Activated CD4-positive, alpha-beta T cell treated with anti-CD3 and anti-CD28 coated beads, Interleukin-2, amount 10 ng/mL, durations not matched to agents 24 days and 14 days (primary cell): ENCODE measurements around the gene STRN. TPM values are rescaled to one million over a fixed set of nuclear protein-coding genes. Genes with fewer than 3 reads are reported as not detected.

Experiments used
- DNase-seq: peaks from one replicate; pipeline ENCODE4 v3.0.0; 2022
- H3K27ac Mint-ChIP-seq: one replicate; pipeline ENCODE4 v1.8.0; 2022; ENCODE audit warnings: mild to moderate bottlenecking, mixed read lengths
- H3K27me3 Mint-ChIP-seq: one replicate; pipeline ENCODE4 v1.8.0; 2022; ENCODE audit warnings: mixed read lengths
- H3K36me3 Mint-ChIP-seq: one replicate; pipeline ENCODE4 v1.8.0; 2022; ENCODE audit warnings: low read depth, mild to moderate bottlenecking, mixed read lengths
- H3K4me1 Mint-ChIP-seq: one replicate; pipeline ENCODE4 v1.8.0; 2021; ENCODE audit warnings: mixed read lengths
- H3K4me3 Mint-ChIP-seq: one replicate; pipeline ENCODE4 v1.8.0; 2022; ENCODE audit warnings: mild to moderate bottlenecking, moderate library complexity, mixed read lengths
- H3K9me3 Mint-ChIP-seq: one replicate; pipeline ENCODE4 v1.8.0; 2021; ENCODE audit warnings: mixed read lengths
- intact Hi-C: fragments of 100-400 bp; cut with micrococcal nuclease; formaldehyde crosslinking; loops from one replicate; pipeline ENCODE4 v1.15.1; 2023
- total RNA-seq: library from RNA; stranded (reverse); gene quantifications from 2 replicates; pipeline ENCODE4 v1.2.3, GENCODE V29; 2022

STRN gene
- total RNA-seq, 1 donor from 2014 or later, result 27.0 TPM

- Mint-ChIP-seq H3K4me3 (no peak overlapping the region), H3K27ac (no peak overlapping the region), H3K27me3 (no peaks in the 10 kb centered on the region), H3K36me3 (peaks cover 65% of the 10 kb centered on the region), H3K4me1 (no peaks in the 10 kb centered on the region), H3K9me3 (peaks cover 10% of the 10 kb centered on the region)
- intact Hi-C loops, result no loop called here
- no peak for DNase-seq
Measured at GRCh38 chr2:36871068-36871707, 95.1 kb downstream of the STRN start.

GRCh38 chr2:36869606-36870005 lies 96.7 kb downstream of the STRN start:
- Mint-ChIP-seq H3K36me3 (peaks cover 63% of the 10 kb centered on the region), H3K9me3 (peaks cover 10% of the 10 kb centered on the region), H3K27me3 (no peaks in the 10 kb centered on the region), H3K27ac (no peak overlapping the region), H3K4me3 (no peak overlapping the region), H3K4me1 (no peaks in the 10 kb centered on the region)
- intact Hi-C loops, result no loop called here
- no peak for DNase-seq

- peaks cover 64% of the 10 kb centered on the region for H3K36me3 Mint-ChIP-seq
Measured at GRCh38 chr2:36861896-36862295, 104.4 kb downstream of the STRN start.

GRCh38 chr2:36859366-36859792 lies 107.0 kb downstream of the STRN start:
- Mint-ChIP-seq H3K36me3 (peaks cover 53% of the 10 kb centered on the region), H3K27me3 (no peaks in the 10 kb centered on the region), H3K4me1 (peaks cover 19% of the 10 kb centered on the region), H3K9me3 (peaks cover 3% of the 10 kb centered on the region), H3K27ac (peak overlapping the region; percentile 17), H3K4me3 (no peak overlapping the region)
- intact Hi-C loops, result no loop called here
- no peak for DNase-seq

More at GRCh38 chr2:36861896-36862295, 104.4 kb downstream of the STRN start:
- no peak for DNase-seq
- Mint-ChIP-seq H3K9me3 (peaks cover 7% of the 10 kb centered on the region), H3K4me1 (peaks cover 19% of the 10 kb centered on the region), H3K4me3 (no peak overlapping the region), H3K27me3 (no peaks in the 10 kb centered on the region), H3K27ac (no peak overlapping the region)
- intact Hi-C loops, result no loop called here

GRCh38 chr2:36858551-36859365 lies 107.6 kb downstream of the STRN start:
- Mint-ChIP-seq H3K27ac (peak overlapping the region; percentile 27), H3K4me3 (no peak overlapping the region)

GRCh38 chr2:36857713-36858112 lies 108.6 kb downstream of the STRN start:
- Mint-ChIP-seq H3K36me3 (peaks cover 43% of the 10 kb centered on the region), H3K4me3 (no peak overlapping the region), H3K27ac (no peak overlapping the region), H3K27me3 (no peaks in the 10 kb centered on the region), H3K9me3 (peaks cover 3% of the 10 kb centered on the region), H3K4me1 (peaks cover 19% of the 10 kb centered on the region)
- no peak for DNase-seq
- intact Hi-C loops, result no loop called here

More at GRCh38 chr2:36858551-36859365, 107.6 kb downstream of the STRN start:
- Mint-ChIP-seq H3K27me3 (no peaks in the 10 kb centered on the region), H3K9me3 (peaks cover 3% of the 10 kb centered on the region), H3K4me1 (peaks cover 19% of the 10 kb centered on the region), H3K36me3 (peaks cover 52% of the 10 kb centered on the region)
- intact Hi-C loops, result no loop called here
- no peak for DNase-seq

- H3K27ac Mint-ChIP-seq, result no peak overlapping the region
- DNase-seq, result no peak
- no peaks in the 10 kb centered on the region for H3K9me3 Mint-ChIP-seq
- peaks cover 39% of the 10 kb centered on the region for H3K36me3 Mint-ChIP-seq
- no peak overlapping the region for H3K4me3 Mint-ChIP-seq
- H3K4me1 Mint-ChIP-seq, result peaks cover 19% of the 10 kb centered on the region
- intact Hi-C loops, result no loop called here
- no peaks in the 10 kb centered on the region for H3K27me3 Mint-ChIP-seq
Measured at GRCh38 chr2:36855429-36855828, 110.9 kb downstream of the STRN start.

- H3K4me3 Mint-ChIP-seq, result no peak overlapping the region
- peaks cover 11% of the 10 kb centered on the region for H3K4me1 Mint-ChIP-seq
- no peaks in the 10 kb centered on the region for H3K27me3 Mint-ChIP-seq
- intact Hi-C loops, result no loop called here
- no peak for DNase-seq
- H3K9me3 Mint-ChIP-seq, result no peaks in the 10 kb centered on the region
- peaks cover 39% of the 10 kb centered on the region for H3K36me3 Mint-ChIP-seq
- no peak overlapping the region for H3K27ac Mint-ChIP-seq
Measured at GRCh38 chr2:36854241-36854640, 112.1 kb downstream of the STRN start.

GRCh38 chr2:36849265-36849664 lies 117.1 kb downstream of the STRN start:
- Mint-ChIP-seq H3K27me3 (no peaks in the 10 kb centered on the region), H3K27ac (no peak overlapping the region), H3K4me1 (no peaks in the 10 kb centered on the region), H3K36me3 (peaks cover 28% of the 10 kb centered on the region), H3K9me3 (no peaks in the 10 kb centered on the region), H3K4me3 (no peak overlapping the region)
- DNase-seq, result no peak
- intact Hi-C loops, result no loop called here

- DNase-seq, result no peak
- H3K4me1 Mint-ChIP-seq, result no peaks in the 10 kb centered on the region
- no peaks in the 10 kb centered on the region for H3K9me3 Mint-ChIP-seq
- no peak overlapping the region for H3K4me3 Mint-ChIP-seq
- intact Hi-C loops, result no loop called here
- no peaks in the 10 kb centered on the region for H3K27me3 Mint-ChIP-seq
- peaks cover 13% of the 10 kb centered on the region for H3K36me3 Mint-ChIP-seq
- H3K27ac Mint-ChIP-seq, result no peak overlapping the region
Measured at GRCh38 chr2:36843838-36844237, 122.5 kb downstream of the STRN start.

- no peak for DNase-seq
- H3K27ac Mint-ChIP-seq, result no peak overlapping the region
Measured at GRCh38 chr2:36839976-36840617, 126.2 kb downstream of the STRN start.

GRCh38 chr2:36834731-36835524 lies 131.4 kb downstream of the STRN start:
- no peak for DNase-seq
- Mint-ChIP-seq H3K4me1 (peaks cover 7% of the 10 kb centered on the region), H3K27ac (peak overlapping the region; percentile 73), H3K9me3 (peaks cover 3% of the 10 kb centered on the region), H3K4me3 (no peak overlapping the region), H3K27me3 (no peaks in the 10 kb centered on the region), H3K36me3 (no peaks in the 10 kb centered on the region)
- intact Hi-C loops, result no loop called here

More at GRCh38 chr2:36839976-36840617, 126.2 kb downstream of the STRN start:
- H3K4me3 Mint-ChIP-seq, result no peak overlapping the region
- no peaks in the 10 kb centered on the region for H3K9me3 Mint-ChIP-seq
- intact Hi-C loops, result no loop called here
- peaks cover 6% of the 10 kb centered on the region for H3K36me3 Mint-ChIP-seq
- H3K27me3 Mint-ChIP-seq, result no peaks in the 10 kb centered on the region
- peaks cover 4% of the 10 kb centered on the region for H3K4me1 Mint-ChIP-seq

GRCh38 chr2:36834203-36834602 lies 132.1 kb downstream of the STRN start:
- H3K27me3 Mint-ChIP-seq, result no peaks in the 10 kb centered on the region
- H3K27ac Mint-ChIP-seq, result no peak overlapping the region
- H3K36me3 Mint-ChIP-seq, result no peaks in the 10 kb centered on the region
- intact Hi-C loops, result no loop called here
- peaks cover 3% of the 10 kb centered on the region for H3K9me3 Mint-ChIP-seq
- H3K4me3 Mint-ChIP-seq, result no peak overlapping the region
- peaks cover 7% of the 10 kb centered on the region for H3K4me1 Mint-ChIP-seq
- no peak for DNase-seq
